NB4 (cell line): Measurements from ENCODE around the gene H6PD.

Experiments
- DNase-seq: peaks from one replicate; pipeline ENCODE4 v3.0.0; 2010; ENCODE audit warnings: low read depth
- H3K4me3 ChIP-seq: one replicate; pipeline ENCODE4 v1.5.1; 2011; ENCODE audit warnings: mild to moderate bottlenecking, low read depth, low read length, moderate library complexity
- MAX ChIP-seq: IDR thresholded peaks from 2 replicates; pipeline ENCODE4 v1.6.1; 2011; ENCODE audit warnings: low read depth, low read length
- MYC ChIP-seq: IDR thresholded peaks from 2 replicates; pipeline ENCODE4 v1.6.1; 2011; ENCODE audit warnings: low read depth, low read length
- POLR2A ChIP-seq: IDR thresholded peaks from 2 replicates; pipeline ENCODE4 v1.6.1; 2011; ENCODE audit warnings: mild to moderate bottlenecking; ENCODE audit not compliant: insufficient read length; ENCODE audit errors: extremely low read depth
- TF ChIP-seq, protein P1 (sequence below): IDR thresholded peaks from one replicate; pipeline ENCODE4 v1.5.1; 2012; ENCODE audit warnings: low read depth, low read length

Gene H6PD

DNA sequence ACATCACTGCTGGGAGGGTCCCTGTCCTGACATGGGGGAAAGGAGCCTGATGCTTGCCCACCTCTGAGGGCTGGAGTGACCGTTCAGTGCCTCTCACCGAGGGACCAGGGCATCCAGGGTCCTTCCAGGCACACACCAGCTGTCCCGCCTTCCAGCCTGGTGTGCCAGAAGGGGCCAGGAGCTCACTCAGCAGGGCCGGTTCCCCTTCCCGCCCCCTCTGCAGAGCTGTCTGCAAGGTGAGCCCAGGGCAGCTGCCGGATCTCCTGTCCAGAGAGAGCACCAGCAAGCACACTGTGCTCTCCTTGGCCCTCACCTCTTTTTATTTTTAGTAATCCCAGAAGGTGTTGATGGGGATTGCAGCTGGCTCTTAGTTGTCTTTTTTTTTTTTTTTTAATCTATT is 16.9 kb downstream of the H6PD start:
- TF ChIP-seq, protein P1, sequence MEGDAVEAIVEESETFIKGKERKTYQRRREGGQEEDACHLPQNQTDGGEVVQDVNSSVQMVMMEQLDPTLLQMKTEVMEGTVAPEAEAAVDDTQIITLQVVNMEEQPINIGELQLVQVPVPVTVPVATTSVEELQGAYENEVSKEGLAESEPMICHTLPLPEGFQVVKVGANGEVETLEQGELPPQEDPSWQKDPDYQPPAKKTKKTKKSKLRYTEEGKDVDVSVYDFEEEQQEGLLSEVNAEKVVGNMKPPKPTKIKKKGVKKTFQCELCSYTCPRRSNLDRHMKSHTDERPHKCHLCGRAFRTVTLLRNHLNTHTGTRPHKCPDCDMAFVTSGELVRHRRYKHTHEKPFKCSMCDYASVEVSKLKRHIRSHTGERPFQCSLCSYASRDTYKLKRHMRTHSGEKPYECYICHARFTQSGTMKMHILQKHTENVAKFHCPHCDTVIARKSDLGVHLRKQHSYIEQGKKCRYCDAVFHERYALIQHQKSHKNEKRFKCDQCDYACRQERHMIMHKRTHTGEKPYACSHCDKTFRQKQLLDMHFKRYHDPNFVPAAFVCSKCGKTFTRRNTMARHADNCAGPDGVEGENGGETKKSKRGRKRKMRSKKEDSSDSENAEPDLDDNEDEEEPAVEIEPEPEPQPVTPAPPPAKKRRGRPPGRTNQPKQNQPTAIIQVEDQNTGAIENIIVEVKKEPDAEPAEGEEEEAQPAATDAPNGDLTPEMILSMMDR, result no peak
- TF ChIP-seq POLR2A, result no peak
- TF ChIP-seq MYC, result no peak
- no peak for TF ChIP-seq MAX
- H3K4me3 ChIP-seq, result no peak overlapping the region
- no peak for DNase-seq

DNA sequence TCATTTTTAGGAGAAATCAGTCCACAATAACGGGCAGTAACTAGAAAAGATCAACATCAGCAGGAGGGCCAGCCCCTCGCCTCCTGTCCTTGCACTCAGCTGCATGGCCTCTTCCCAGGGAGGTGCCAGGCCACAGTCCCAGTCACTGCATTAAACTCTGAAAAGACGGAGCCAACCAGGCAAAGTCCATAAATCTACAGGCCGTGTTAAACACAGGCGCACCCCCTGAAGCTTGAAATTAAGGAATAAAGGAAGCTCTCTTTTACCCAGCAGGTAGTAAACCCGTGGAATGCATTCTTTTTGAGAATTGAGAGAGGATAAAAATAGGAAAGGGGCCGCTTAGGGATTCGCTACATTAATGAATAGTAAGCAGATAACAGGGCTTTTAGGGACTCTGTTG is 18.4 kb downstream of the H6PD start:
- H3K4me3 ChIP-seq, result no peak overlapping the region
- no peak for DNase-seq
- TF ChIP-seq MAX, result no peak
- TF ChIP-seq MYC, result no peak
- TF ChIP-seq POLR2A, result no peak
- TF ChIP-seq, protein P1, result no peak

DNA sequence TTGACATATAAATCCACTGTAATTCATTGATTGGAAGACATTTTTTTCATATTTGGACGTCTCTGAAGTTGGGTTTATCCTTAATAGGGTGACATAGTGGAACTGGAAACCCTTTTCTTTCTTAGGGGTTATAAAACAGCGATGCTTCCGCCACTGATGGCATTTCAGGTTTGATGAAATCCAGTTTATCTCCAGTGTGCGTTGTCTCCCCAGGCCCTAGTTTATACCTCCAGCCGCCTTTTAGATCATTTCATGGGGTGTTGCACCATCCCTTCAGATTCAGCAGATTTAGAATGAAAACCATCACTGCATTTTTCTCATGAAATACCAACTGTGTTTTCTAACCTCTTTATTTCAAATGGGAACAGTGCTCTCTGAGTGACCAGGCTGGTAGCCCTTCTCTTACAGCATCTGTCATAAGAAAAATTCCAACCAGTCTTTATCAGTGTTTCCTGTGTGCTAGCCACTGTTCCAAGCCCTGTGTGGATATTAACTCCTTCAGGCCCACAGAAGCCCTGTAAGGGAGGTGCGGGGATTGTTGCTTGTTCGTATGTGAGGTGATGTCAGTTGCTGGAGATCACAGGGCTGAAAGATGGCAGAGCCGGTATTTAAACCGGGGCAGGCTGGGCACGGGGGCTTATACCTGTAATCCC is 19.0 kb downstream of the H6PD start:
- H3K4me3 ChIP-seq, result no peak overlapping the region
- no peak for DNase-seq
- TF ChIP-seq, protein P1, result no peak
- no peak for TF ChIP-seq POLR2A
- TF ChIP-seq MYC, result no peak
- TF ChIP-seq MAX, result no peak

DNA sequence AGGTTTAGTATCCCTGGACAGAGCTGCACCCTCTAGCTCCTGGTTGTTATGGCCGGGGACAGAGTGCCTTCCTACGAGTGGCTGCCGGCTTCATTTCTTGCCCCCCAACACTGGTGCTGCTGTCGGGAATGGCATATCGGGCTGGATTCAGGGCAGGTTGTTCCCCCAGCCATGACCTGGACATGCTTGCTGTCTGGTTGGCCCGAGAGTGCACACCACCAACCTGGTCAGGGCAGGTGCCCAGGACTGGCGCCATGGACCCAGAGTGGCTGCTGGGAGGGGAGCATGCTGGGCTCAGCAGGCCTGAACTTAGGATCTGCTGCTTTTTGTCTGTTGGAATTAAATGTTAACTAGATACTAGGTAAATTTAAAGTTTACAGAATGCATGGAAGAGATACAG is 21.8 kb downstream of the H6PD start:
- H3K4me3 ChIP-seq, result no peak overlapping the region
- DNase-seq, result no peak
- TF ChIP-seq MYC (no peak), POLR2A (no peak), MAX (no peak)
- TF ChIP-seq, protein P1, result no peak

DNA sequence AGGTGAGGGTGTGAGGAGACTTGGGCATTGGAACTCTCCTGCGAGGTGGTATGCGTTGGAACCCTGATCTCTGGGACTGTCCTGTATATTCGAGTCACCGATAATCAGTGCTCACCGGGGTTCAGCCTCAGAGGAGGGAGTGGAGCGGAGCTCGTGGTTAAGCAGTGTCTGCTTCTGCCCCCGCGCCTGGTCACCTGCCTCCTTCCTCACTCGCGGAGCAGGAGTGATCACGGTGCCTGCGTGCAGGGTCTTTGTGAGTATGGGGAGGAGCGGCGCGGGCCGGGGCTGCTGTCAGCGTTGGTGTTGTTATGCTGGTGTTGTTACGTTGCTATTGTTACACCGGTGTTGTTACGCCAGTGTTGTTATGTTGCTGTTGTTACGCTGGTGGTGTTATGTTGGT is 23.3 kb downstream of the H6PD start:
- H3K4me3 ChIP-seq, result no peak overlapping the region
- TF ChIP-seq, protein P1, result no peak
- TF ChIP-seq MAX, result no peak
- TF ChIP-seq MYC, result no peak
- TF ChIP-seq POLR2A, result no peak

GRCh38 chr1:9258629-9259028 is 24.1 kb downstream of the H6PD start:
- no peak for DNase-seq
- H3K4me3 ChIP-seq, result no peak overlapping the region
- TF ChIP-seq MYC (no peak), POLR2A (no peak), MAX (no peak)
- TF ChIP-seq, protein P1, result no peak

More for the DNA sequence above, 23.3 kb downstream of the H6PD start:
- DNase-seq, result no peak
